Keratinocyte (primary cell): ENCODE data around the gene NIT1.
A peak's percentile ranks its signal among the peaks of the same experiment; 100 is the strongest.

Experiments
- CTCF ChIP-seq, 3 experiments: IDR thresholded peaks in 1 of 3; conservative IDR thresholded peaks in 1 of 3; optimal IDR thresholded peaks in 1 of 3; 2 replicates in 2 of 3; 3 replicates in 1 of 3; pipeline versions ENCODE3 to v1.5.1; 2011; ENCODE audit warnings: low read length in 3 of 3, mild to moderate bottlenecking in 3 of 3, moderate library complexity in 2 of 3, control low read depth in 1 of 3, inconsistent platforms in 1 of 3; ENCODE audit not compliant: insufficient read depth in 2 of 3; ENCODE audit errors: extremely low read depth in 1 of 3
- EZH2 ChIP-seq: IDR thresholded peaks from one replicate; pipeline ENCODE4 v1.6.1; 2012; ENCODE audit warnings: inconsistent platforms, mild to moderate bottlenecking, low read length, moderate library complexity

DNA sequence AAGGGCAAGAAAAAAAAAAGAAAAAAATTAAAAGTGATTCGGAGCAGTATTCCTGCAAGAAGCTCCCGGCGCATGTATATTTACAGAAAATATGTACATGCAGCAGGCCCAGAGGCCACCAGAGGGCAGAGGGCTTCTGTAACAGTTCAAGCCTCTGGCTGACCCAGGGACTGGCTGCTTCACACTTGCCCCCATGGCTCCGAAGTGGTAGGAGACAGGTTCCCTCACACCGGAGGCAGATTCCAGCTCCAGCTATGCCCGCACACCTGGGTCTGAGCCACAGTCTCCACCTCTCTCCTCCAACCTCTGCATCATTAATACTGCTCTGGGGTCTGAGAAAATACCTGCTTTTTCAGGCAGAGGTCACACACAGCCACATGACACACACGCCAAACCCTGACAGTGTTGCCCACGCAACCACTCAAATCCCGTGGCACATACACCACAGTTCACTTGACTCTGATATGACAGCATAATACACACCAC is 46.0 kb upstream of the NIT1 start:
- TF ChIP-seq CTCF (optimal IDR thresholded peaks at IDR 0.05 in 1 of 3, IDR thresholded peaks at IDR 0.05 in 1 of 3, conservative IDR thresholded peaks at IDR 0.05 in 1 of 3; ENCODE audit: extremely low read depth in 1 of 3, insufficient read depth in 2 of 3, low read length in 3 of 3) (peak; percentile 52 to 68 (median 57)), EZH2 (no peak)
